ENCODE data around the gene PPP1CC. TPM values are rescaled to one million over a fixed set of nuclear protein-coding genes. Genes with fewer than 3 reads are reported as not detected.
"Not testable (repeated sequence)": the region's sequence is repeated elsewhere in the genome, so short reads cannot be mapped to it uniquely, and the experiment has no call there.

The PPP1CC gene
- total RNA-seq, 1 donor from 2014 or later, result 163 TPM

DNA sequence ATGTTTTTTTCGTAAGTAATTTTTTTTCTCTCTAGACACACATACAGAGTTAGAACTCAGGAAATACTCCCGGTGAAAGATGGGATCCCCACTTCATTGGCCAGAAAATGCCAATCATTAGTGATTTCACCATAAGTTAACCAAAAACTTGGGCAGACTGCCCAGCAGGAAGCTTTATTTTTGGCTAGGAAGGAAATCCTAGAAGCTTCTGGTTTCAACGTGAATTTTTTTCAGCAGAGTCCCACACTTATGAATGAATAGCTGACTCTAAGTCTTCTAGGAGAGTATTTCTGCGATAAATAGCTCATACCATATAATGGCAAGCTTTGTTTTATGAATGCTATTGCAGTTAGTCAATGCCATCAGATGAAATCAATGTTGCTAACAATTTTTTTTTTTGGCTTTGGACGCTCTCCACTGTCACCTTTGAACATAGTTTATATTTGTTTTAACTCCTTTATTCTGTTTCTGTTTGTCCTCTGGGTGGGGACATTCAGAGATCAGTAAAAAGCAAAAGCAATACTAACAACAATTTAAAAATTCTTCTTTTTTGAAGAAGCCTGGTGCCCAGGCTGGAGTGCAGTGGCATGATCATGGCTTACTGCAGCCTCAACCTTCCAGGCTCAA lies 9.5 kb downstream of the PPP1CC start:
- no peak for DNase-seq (ENCODE audit: missing footprints)
- ATAC-seq, result no peak
- intact Hi-C loops (cut with DNase I), result no loop called here

GRCh38 chr12:110732572-110732971 lies 10.1 kb downstream of the PPP1CC start:
- ATAC-seq (peak; percentile 37), DNase-seq (ENCODE audit: missing footprints) (no peak)
- intact Hi-C loops (cut with DNase I), result no loop called here

DNA sequence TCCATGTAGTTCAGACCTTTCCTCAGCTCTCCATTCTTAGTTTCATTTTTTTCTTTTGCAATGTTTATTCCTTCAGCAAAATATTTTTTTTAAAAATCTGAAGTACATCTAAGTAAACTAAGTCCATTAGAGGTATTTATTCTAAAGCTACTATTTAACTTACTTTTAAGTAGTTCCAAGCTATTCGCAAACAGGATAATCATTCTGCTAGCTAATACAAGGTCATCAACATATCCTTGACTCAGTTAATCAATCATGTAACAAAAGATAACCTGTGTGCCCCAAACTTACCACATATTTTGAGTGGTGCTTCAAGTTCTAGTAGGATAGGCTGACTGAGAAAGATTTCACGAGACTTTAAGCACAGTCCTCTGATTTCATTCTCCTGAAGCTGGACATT lies 11.2 kb downstream of the PPP1CC start:
- DNase-seq (ENCODE audit: missing footprints), result no peak
- intact Hi-C loops (cut with DNase I), result no loop called here
- no peak for ATAC-seq

DNA sequence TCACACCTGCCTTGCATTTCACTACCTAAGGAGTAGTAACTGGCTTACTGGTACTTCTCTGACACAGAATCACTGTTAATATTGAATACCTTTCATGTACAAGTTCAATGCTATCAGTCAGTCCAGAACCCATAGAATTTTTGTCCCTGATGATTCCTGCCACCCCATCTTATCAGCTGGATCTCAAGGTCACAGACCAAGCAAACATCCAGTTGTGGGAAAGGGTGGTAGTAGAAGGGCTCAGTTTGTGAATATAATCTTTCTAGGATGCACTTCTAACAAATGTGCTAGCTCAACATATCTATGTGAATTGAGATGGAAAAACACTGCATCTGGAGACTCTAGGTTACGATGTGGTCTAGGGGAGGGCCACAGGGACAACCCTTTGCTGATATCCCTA lies 14.1 kb downstream of the PPP1CC start:
- intact Hi-C loops (cut with DNase I), result no loop called here
- ATAC-seq (no peak), DNase-seq (ENCODE audit: missing footprints) (no peak)

DNA sequence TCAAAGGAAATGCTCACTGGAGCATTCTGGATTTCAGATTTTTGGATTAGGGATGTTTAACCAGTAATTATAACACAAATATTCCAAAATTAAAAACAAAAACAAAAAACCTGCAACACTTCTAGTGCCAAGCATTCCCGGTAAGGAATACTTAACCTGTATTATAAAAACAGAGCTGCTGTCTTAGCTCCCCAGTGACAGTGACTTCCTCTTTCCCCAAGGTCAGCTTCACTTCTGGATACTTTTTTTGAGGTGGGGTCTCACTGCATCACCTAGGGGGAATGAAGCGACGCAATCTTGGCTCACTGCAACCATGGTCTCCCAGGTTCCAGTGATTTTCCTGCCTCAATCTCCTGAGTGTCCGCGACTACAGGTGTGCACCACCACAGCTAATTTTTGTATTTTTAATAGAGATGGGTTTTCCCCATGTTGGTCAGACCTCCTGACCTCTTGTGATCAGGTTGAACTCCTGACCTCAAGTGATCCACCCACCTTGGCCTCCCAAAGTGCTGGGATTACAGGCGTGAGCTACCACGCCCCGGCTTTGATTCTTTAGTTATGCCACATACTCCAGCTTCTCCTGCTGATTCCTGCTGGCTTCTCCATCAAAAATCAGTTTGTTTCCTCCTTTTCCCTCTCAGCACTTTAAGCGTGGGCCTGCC lies 15.9 kb downstream of the PPP1CC start:
- intact Hi-C loops (cut with DNase I), result no loop called here
- no peak for ATAC-seq
- DNase-seq (ENCODE audit: missing footprints), result no peak

DNA sequence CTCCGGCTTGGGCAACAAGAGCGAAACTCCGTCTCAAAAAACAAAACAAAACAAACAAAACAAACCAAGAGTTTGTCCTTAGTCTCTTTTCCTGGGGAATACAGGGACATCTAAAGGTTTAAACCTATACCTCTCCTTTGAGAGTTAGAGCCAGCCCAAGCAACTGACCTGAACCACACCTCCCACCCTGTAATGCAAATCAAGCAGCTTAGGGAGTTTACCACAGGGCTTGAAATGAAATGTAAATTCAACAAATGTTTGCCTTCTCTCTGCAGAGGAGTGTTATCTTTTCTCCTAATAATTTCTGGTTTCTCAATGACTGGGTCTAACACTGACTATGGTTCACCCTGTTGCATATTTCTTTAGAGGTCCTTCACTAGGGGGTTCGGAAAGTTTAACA lies 16.7 kb downstream of the PPP1CC start:
- no peak for DNase-seq (ENCODE audit: missing footprints)
- no peak for ATAC-seq
- intact Hi-C loops (cut with DNase I), result no loop called here

- ATAC-seq, result no peak
- no peak for DNase-seq (ENCODE audit: missing footprints)
- intact Hi-C loops (cut with DNase I), result no loop called here
Measured at GRCh38 chr12:110725267-110725666, 17.4 kb downstream of the PPP1CC start.

DNA sequence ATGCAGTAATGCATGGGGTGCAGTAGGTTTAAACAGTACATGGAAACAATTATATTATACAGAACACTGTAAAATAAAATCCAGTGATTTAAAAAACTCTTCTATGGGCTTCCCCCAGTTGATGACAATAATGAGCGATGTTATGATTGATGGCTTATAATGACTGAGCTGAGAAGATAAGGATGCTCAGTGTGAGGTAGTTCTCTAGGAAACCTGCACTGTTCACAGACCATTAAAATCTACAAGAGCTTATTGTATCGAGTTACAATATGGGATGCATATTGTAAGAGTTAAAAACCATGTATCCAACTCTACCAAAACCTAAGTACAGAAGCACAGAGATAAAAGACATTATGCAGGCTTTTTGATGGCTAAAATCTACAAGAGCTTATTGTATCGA lies 19.8 kb downstream of the PPP1CC start:
- DNase-seq (ENCODE audit: missing footprints); intact Hi-C loops (cut with DNase I); ATAC-seq: not testable (repeated sequence)

- DNase-seq (ENCODE audit: missing footprints), result no peak
Measured at GRCh38 chr12:110721570-110721969, 21.1 kb downstream of the PPP1CC start.

DNA sequence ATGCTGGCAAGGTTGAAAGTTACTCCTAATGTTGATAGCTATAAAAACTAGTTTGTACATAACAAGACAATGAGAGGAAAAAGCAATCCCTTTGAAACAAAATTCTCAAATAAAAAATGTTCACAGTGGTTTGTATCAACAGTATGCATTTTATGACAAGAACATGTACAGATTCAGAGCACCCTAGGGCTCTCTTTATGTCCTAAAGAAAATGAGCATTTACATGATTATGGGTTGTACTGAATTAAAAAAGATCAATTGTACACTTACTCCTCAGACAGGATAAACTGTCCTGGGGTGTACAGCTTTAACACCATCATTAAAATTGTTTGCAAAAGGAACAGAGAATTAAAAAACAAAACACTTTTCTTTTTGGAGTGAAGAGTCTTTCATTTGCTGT lies 22.2 kb downstream of the PPP1CC start:
- no peak for DNase-seq (ENCODE audit: missing footprints)
- intact Hi-C loops (cut with DNase I), result no loop called here
- no peak for ATAC-seq

More at GRCh38 chr12:110721570-110721969, 21.1 kb downstream of the PPP1CC start:
- intact Hi-C loops (cut with DNase I), result no loop called here
- no peak for ATAC-seq

- ATAC-seq (no peak), DNase-seq (ENCODE audit: missing footprints) (no peak)
- intact Hi-C loops (cut with DNase I), result no loop called here
Measured at GRCh38 chr12:110718222-110718908, 24.3 kb downstream of the PPP1CC start.

DNA sequence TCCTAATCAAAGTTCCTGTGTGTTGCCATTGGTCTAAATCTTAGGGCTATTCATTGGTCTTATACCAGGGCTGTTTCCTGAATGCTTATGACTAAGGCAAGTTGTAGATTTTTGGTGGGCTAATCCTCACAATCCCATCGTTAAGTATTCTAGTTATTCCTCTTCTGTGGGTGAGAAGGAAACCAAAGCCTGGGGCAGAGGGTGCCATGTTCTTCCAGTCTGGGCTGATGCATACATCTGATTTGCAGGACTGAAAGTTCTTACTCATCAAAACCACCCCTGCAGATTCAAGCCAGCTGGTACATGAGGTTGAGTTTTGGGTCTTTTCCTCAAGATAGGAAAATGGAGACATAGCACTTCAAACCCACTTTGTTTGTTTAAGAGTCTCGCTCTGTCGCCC lies 25.7 kb downstream of the PPP1CC start:
- no peak for DNase-seq (ENCODE audit: missing footprints)
- intact Hi-C loops (cut with DNase I), result no loop called here
- no peak for ATAC-seq

DNA sequence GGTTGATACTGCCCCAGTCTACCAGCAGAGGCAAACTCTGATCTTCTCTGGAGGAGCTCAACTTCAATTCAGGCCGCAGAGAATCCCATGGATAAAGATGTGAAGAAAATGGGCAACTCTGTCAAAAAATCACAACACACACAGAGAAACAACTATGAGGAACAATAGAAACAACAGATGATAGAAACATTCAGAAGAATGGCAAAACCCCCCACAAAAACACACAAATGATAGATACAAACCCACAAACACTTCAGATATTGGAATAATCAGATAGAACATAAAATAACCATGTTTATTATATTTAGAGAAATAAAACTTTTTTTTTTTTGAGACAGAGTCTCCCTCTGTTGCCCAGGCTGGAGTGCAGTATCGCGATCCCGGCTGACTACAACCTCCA lies 33.8 kb downstream of the PPP1CC start:
- DNase-seq (ENCODE audit: missing footprints) (no peak), ATAC-seq (no peak)
- intact Hi-C loops (cut with DNase I), result no loop called here

DNA sequence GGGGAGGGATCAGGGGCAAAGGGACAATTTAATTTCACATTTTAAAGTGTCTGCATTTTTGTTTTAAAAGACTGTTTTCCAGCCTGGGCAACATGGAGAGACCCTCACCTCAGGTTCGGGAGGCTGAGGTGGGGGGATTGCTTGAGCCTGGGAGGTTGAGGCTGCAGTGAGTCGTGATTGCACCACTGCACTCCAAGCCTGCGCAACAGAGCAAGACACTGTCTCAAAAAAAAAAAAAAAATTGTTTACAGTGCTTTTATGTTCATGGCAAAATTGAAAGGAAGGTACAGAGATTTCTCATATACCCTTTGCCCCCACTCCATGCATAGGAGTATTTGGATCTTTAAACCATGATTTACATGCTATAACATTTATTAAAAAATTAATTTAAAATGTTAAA lies 37.4 kb downstream of the PPP1CC start:
- DNase-seq (ENCODE audit: missing footprints) (no peak), ATAC-seq (no peak)
- intact Hi-C loops (cut with DNase I), result no loop called here

DNA sequence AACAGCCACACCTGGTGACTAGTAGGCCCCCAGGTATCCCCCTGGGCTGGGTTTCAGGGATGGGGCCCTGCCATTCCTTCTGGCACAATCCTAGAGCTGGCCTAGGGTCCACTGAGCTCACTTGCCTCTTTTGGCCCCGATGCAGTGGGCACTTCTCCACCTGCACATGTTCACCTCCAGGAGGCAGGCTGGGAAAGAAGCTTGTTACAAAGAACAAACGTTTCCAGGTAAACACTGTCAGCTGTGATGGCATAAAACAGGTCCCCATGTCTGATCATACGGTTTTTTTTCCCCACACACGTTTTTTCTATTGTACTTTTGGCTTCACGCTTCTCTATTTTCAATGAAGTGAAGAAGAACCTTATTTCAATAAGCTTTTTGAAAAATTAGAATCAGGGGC lies 37.9 kb downstream of the PPP1CC start:
- intact Hi-C loops (cut with DNase I), result no loop called here
- ATAC-seq, result no peak
- DNase-seq (ENCODE audit: missing footprints), result no peak

DNA sequence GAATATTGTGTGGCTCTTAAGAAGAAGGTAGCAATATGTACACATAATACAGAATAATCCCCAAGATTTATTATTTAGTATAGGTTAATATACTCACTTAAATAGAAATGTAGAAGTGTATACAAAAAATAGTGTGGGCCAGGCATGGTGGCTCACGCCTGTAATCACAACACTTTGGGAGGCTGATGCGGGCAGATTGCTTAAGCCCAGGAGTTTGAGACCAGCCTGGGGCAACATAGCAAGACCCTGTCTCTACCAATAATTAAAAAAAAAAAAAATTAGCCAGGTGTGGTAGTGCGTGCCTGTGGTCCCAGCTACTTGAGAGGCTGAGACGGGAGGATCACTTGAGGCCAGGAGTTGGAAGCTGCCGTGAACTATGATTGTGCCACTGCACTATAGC lies 38.5 kb downstream of the PPP1CC start:
- DNase-seq (ENCODE audit: missing footprints) (no peak), ATAC-seq (no peak)
- intact Hi-C loops (cut with DNase I), result no loop called here

- DNase-seq (ENCODE audit: missing footprints) (no peak), ATAC-seq (no peak)
- intact Hi-C loops (cut with DNase I), result no loop called here
Measured at GRCh38 chr12:110702081-110702480, 40.6 kb downstream of the PPP1CC start.

DNA sequence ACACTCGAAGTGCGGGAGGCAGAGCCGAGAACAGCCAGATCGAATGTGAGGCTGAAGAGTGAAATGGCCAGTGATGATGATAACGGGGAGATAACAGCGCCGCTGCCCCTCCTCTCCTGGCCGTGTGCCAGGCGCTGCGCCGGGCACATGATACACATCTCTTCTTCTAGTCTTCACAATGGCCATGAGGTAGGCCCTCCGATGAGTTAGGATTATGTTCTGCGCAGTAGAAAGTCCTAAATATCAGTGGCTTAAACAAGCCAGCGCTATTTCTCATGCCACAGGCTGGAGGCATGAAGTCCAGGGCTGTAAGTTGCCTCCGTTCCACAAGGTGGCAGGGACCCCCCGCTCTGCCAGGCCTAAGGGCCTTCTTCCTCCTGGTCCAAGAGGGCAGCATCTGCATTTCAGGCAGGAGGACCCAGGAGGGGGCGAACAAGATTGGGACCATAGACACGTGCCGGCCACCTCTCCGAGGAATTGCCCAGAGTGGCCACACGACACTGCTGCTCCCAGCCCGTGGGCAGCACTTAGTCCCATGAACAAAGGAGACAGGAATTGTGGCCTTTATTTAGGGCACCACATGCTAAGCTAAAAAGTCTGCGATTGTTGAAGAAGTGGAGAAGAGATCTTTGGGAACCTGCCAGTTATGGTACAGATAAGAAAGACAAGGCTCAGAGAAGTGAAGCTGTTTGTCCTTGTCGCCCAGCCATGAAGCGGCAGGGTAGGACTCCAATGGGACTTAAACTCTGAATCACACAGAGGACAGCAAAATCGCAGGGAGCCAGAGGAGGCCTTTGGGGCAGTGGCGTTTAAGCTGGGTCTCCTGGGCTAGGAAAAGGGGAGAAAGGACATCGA lies 42.9 kb downstream of the PPP1CC start:
- intact Hi-C loops (cut with DNase I), result loop anchor here (2.0 to 5.0 kb wide), 5 partner anchors 88 to 249 kb away; partner anchors contain the start of genes ARPC3, FAM216A, GPN3 and RAD9B
- ATAC-seq, result no peak
- DNase-seq (ENCODE audit: missing footprints), result no peak
